HG03571 (cell line): ENCODE measurements around the gene HEMGN.
"Not testable (repeated sequence)": the region's sequence is repeated elsewhere in the genome, so short reads cannot be mapped to it uniquely, and the experiment has no call there.

Experiments used
- ATAC-seq: cut with Tn5 transposase; IDR thresholded peaks from one replicate; pipeline ENCODE4 v1.9.1; 2021; ENCODE audit not compliant: unreplicated experiment

The HEMGN gene

GRCh38 chr9:97966493-97966892 lies 28.5 kb upstream of the HEMGN start:
- no peak for ATAC-seq

- ATAC-seq: no peak
These were observed 26.9 kb upstream of the HEMGN start for GRCh38 chr9:97964901-97965300.

GRCh38 chr9:97963232-97963631 lies 25.3 kb upstream of the HEMGN start:
- no peak for ATAC-seq

- no peak for ATAC-seq
These were observed 24.6 kb upstream of the HEMGN start for GRCh38 chr9:97962575-97962974.

GRCh38 chr9:97962136-97962535 lies 24.2 kb upstream of the HEMGN start:
- ATAC-seq: no peak

- no peak for ATAC-seq
These were observed 23.4 kb upstream of the HEMGN start for GRCh38 chr9:97961361-97961760.

- ATAC-seq: not testable (repeated sequence)
These were observed 22.8 kb upstream of the HEMGN start for GRCh38 chr9:97960678-97961328.

GRCh38 chr9:97959585-97959984 lies 21.6 kb upstream of the HEMGN start:
- no peak for ATAC-seq

GRCh38 chr9:97958812-97959511 lies 21.0 kb upstream of the HEMGN start:
- ATAC-seq: no peak

- ATAC-seq: no peak
These were observed 18.4 kb upstream of the HEMGN start for GRCh38 chr9:97956331-97956730.

GRCh38 chr9:97954550-97954989 lies 16.6 kb upstream of the HEMGN start:
- peak; percentile 64 for ATAC-seq

GRCh38 chr9:97950873-97951272 lies 12.9 kb upstream of the HEMGN start:
- not testable (repeated sequence) for ATAC-seq

- ATAC-seq: not testable (repeated sequence)
These were observed 9.1 kb upstream of the HEMGN start for GRCh38 chr9:97947094-97947493.

- ATAC-seq: not testable (repeated sequence)
These were observed 7.5 kb upstream of the HEMGN start for GRCh38 chr9:97945470-97945869.

- no peak for ATAC-seq
These were observed 6.6 kb upstream of the HEMGN start for GRCh38 chr9:97944612-97945011.

GRCh38 chr9:97943308-97943855 lies 5.4 kb upstream of the HEMGN start:
- ATAC-seq: no peak

- ATAC-seq: no peak
These were observed 3.4 kb upstream of the HEMGN start for GRCh38 chr9:97941323-97941722.

GRCh38 chr9:97940741-97941140 lies 2.8 kb upstream of the HEMGN start:
- no peak for ATAC-seq

GRCh38 chr9:97940233-97940632 lies 2.3 kb upstream of the HEMGN start:
- no peak for ATAC-seq

- no peak for ATAC-seq
These were observed 974 bp downstream of the HEMGN start for GRCh38 chr9:97936998-97937397.

- ATAC-seq: no peak
These were observed 2.7 kb downstream of the HEMGN start for GRCh38 chr9:97935276-97935675.
